GM12878 (cell line): ENCODE data around the gene SHB. TPM values are rescaled to one million over a fixed set of nuclear protein-coding genes. Genes with fewer than 3 reads are reported as not detected.

ENCODE experiments used
- BACH1 ChIP-seq: fragments of 450-650 bp; IDR thresholded peaks from 2 replicates; pipeline ENCODE4 v1.6.1; 2017; ENCODE audit warnings: mild to moderate bottlenecking, borderline replicate concordance
- BHLHE40 ChIP-seq, 2 experiments: fragments of 450-650 bp in 1 of 2; IDR thresholded peaks; 2 replicates each; pipeline ENCODE4 v1.6.1; 2011 to 2017; ENCODE audit warnings: low read depth in 2 of 2, borderline replicate concordance in 1 of 2, improper control_type of control experiment in 1 of 2, low read length in 1 of 2, mild to moderate bottlenecking in 1 of 2
- CBX3 ChIP-seq: fragments of 200-600 bp; sonication (generic); IDR thresholded peaks from 2 replicates; pipeline ENCODE4 v1.6.1; 2016; ENCODE audit warnings: low read depth, borderline replicate concordance
- CREB1 ChIP-seq: IDR thresholded peaks from 2 replicates; pipeline ENCODE4 v1.6.1; 2012; ENCODE audit warnings: low read depth, mild to moderate bottlenecking, inconsistent platforms
- CREM ChIP-seq: IDR thresholded peaks from 2 replicates; pipeline ENCODE4 v1.6.1; 2014; ENCODE audit warnings: antibody characterized with exemption, low read depth
- EED ChIP-seq: sonication (generic); IDR thresholded peaks from 2 replicates; pipeline ENCODE4 v1.6.1; 2016; ENCODE audit warnings: antibody characterized with exemption, low read depth
- ETV6 ChIP-seq, 2 experiments: fragments of 450-650 bp in 1 of 2; IDR thresholded peaks in 1 of 2; conservative IDR thresholded peaks in 1 of 2; 2 replicates each; pipeline ENCODE4 v1.6.1; 2014; ENCODE audit warnings: antibody characterized with exemption in 1 of 2, borderline replicate concordance in 1 of 2, low read depth in 1 of 2, mild to moderate bottlenecking in 1 of 2, moderate library complexity in 1 of 2
- FOS ChIP-seq: IDR thresholded peaks from 3 replicates; pipeline ENCODE4 v1.6.1; 2011; ENCODE audit warnings: borderline replicate concordance; ENCODE audit not compliant: insufficient read length; ENCODE audit errors: extremely low read depth
- FOXM1 ChIP-seq: IDR thresholded peaks from 2 replicates; pipeline ENCODE4 v1.6.1; 2012; ENCODE audit warnings: low read depth, mild to moderate bottlenecking, inconsistent platforms, low read length, moderate library complexity
- IKZF2 ChIP-seq, 2 experiments: fragments of 450-650 bp; IDR thresholded peaks; 2 replicates each; pipeline ENCODE4 v1.6.1; 2017; ENCODE audit warnings: mild to moderate bottlenecking in 2 of 2, moderate library complexity in 2 of 2
- KDM1A ChIP-seq: fragments of 200-600 bp; sonication (generic); IDR thresholded peaks from 2 replicates; pipeline ENCODE4 v1.6.1; 2016; ENCODE audit warnings: borderline replicate concordance
- MEF2A ChIP-seq: IDR thresholded peaks from 2 replicates; pipeline ENCODE4 v1.6.1; 2011; ENCODE audit warnings: low read depth, mild to moderate bottlenecking, low read length, moderate library complexity; ENCODE audit not compliant: insufficient read depth
- MXI1 ChIP-seq: fragments of 150-350 bp; IDR thresholded peaks from 2 replicates; pipeline ENCODE4 v1.6.1; 2011; ENCODE audit warnings: low read depth, mild to moderate bottlenecking, inconsistent platforms, low read length, improper control_type of control experiment
- NFIC ChIP-seq: IDR thresholded peaks from 2 replicates; pipeline ENCODE4 v1.6.1; 2012; ENCODE audit warnings: low read depth, mild to moderate bottlenecking, inconsistent platforms, low read length, moderate library complexity
- PAX5 ChIP-seq: IDR thresholded peaks from 2 replicates; pipeline ENCODE4 v1.6.1; 2011; ENCODE audit warnings: low read depth, low read length, borderline replicate concordance
- PKNOX1 ChIP-seq: fragments of 450-650 bp; IDR thresholded peaks from 2 replicates; pipeline ENCODE4 v1.6.1; 2016; ENCODE audit warnings: mild to moderate bottlenecking
- PML ChIP-seq: IDR thresholded peaks from 2 replicates; pipeline ENCODE4 v1.6.1; 2012; ENCODE audit warnings: low read length, inconsistent platforms
- RUNX3 ChIP-seq: IDR thresholded peaks from 2 replicates; pipeline ENCODE4 v1.6.1; 2012; ENCODE audit warnings: low read length, inconsistent platforms
- SIX5 ChIP-seq: IDR thresholded peaks from 2 replicates; pipeline ENCODE4 v1.6.1; 2011; ENCODE audit warnings: mild to moderate bottlenecking, low read depth, low read length, moderate library complexity; ENCODE audit not compliant: severe bottlenecking
- SREBF1 ChIP-seq: IDR thresholded peaks from 2 replicates; pipeline ENCODE4 v1.6.1; 2012; ENCODE audit warnings: mild to moderate bottlenecking, low read length
- STAT3 ChIP-seq: IDR thresholded peaks from 2 replicates; pipeline ENCODE4 v1.6.1; 2011; ENCODE audit warnings: low read depth, low read length, improper control_type of control experiment
- TAF1 ChIP-seq: IDR thresholded peaks from 2 replicates; pipeline ENCODE4 v1.6.1; 2011; ENCODE audit warnings: mild to moderate bottlenecking, low read depth, low read length, borderline replicate concordance
- TCF12 ChIP-seq: IDR thresholded peaks from 2 replicates; pipeline ENCODE4 v1.6.1; 2011; ENCODE audit warnings: low read depth, mild to moderate bottlenecking, low read length
- TCF7 ChIP-seq: IDR thresholded peaks from 2 replicates; pipeline ENCODE4 v1.6.1; 2014; ENCODE audit warnings: antibody characterized with exemption, borderline replicate concordance
- USF1 ChIP-seq: IDR thresholded peaks from 2 replicates; pipeline ENCODE4 v1.6.1; 2011; ENCODE audit warnings: borderline replicate concordance, low read depth, mild to moderate bottlenecking, moderate library complexity, mixed read lengths, low read length; ENCODE audit not compliant: insufficient read depth; ENCODE audit errors: extremely low read length
- ZSCAN29 ChIP-seq: fragments of 450-650 bp; IDR thresholded peaks from 2 replicates; pipeline ENCODE4 v1.6.1; 2017; ENCODE audit warnings: mild to moderate bottlenecking, moderate library complexity
- polyA plus RNA-seq, 11 experiments: library from polyadenylated mRNA; depleted of rRNA in 4 of 11; unstranded in 6 of 11; stranded (reverse) in 5 of 11; fragments of >200 nt; fragmentation: Nextera tagmentation in 4 of 11; fragmentation: Illumina TruSeq in 1 of 11; extraction: Ambion mirVana in 4 of 11; extraction: Trizol in 1 of 11; gene quantifications; 1 replicate in 1 of 11; 2 replicates in 10 of 11; pipeline versions ENCODE4 v1.2.1 to v1.2.3, GENCODE V29; 2011 to 2016; ENCODE audit warnings: inconsistent platforms in 2 of 11, missing spikeins in 2 of 11, low read depth in 1 of 11
- total RNA-seq, 4 experiments: library from RNA; depleted of rRNA in 3 of 4; stranded (reverse); fragments of >200 nt in 3 of 4; fragmentation: Illumina TruSeq in 1 of 4; extraction: Trizol in 1 of 4; gene quantifications; 2 replicates each; pipeline versions ENCODE4 v1.2.1 to v1.2.3, GENCODE V29; 2013 to 2021

Gene SHB
- total and polyA plus RNA-seq, 10 of the 15 experiments (the other 5 are each of a cell fraction or from before 2014, with no cell fraction given): 0.29 to 6.2 (median 1.3) TPM

- TF ChIP-seq PML (peak; percentile 67; the same call in 1 of the 2 replicates), STAT3 (no peak), ZSCAN29 (no peak), CREM (peak; percentile 85), SIX5 (no peak), CREB1 (peak; percentile 87), PAX5 (0 out of 2 replicates have a peak, but pooled peaks have one; percentile 11), TCF7 (no peak; the same call in 1 of the 2 replicates), MEF2A (peak; percentile 80), KDM1A (no peak), BACH1 (0 out of 2 replicates have a peak, but pooled peaks have one; percentile 28), PKNOX1 (peak; percentile 66), CBX3 (no peak), EED (peak; percentile 88), NFIC (peak; percentile 90; the same call in 1 of the 2 replicates), FOXM1 (peak; percentile 90; the same call in 1 of the 2 replicates), FOS (no peak), USF1 (no peak), MXI1 (no peak), ETV6 (conservative IDR thresholded peaks at IDR 0.05 in 1 of 2, IDR thresholded peaks at IDR 0.05 in 1 of 2; ENCODE audit: borderline replicate concordance in 1 of 2, low read depth in 1 of 2) (peak in 1 of 2 experiments; percentile 63; a peak in 1 of 4 replicates), SREBF1 (no peak), TAF1 (no peak), RUNX3 (peak; percentile 66; the same call in 1 of the 2 replicates), BHLHE40 (IDR thresholded peaks at IDR 0.05; ENCODE audit: borderline replicate concordance in 1 of 2, low read depth in 2 of 2, low read length in 1 of 2) (peak in 1 of 2 experiments; percentile 34; a peak in 1 of 4 replicates), TCF12 (peak; percentile 95), IKZF2 (IDR thresholded peaks at IDR 0.05) (peak; percentile 70 to 71)
These were observed 115.1 kb downstream of the SHB start (continued) for GRCh38 chr9:37953775-37954437.
